Choroid plexus epithelial cell (primary cell): ENCODE data around the gene IKZF2.

Experiments
- DNase-seq: peaks from one replicate; pipeline ENCODE4 v3.0.0-alpha.2; 2010; ENCODE audit warnings: low read depth
- H3K4me3 ChIP-seq: 2 replicates; pipeline ENCODE4 v1.5.1; 2011; ENCODE audit warnings: low read depth, mild to moderate bottlenecking, control low read depth, low read length, moderate library complexity
- CTCF ChIP-seq: conservative IDR thresholded peaks from 2 replicates; pipeline ENCODE4 v1.5.1; 2011; ENCODE audit warnings: low read depth, mild to moderate bottlenecking, control low read depth, inconsistent platforms, low read length, moderate library complexity

IKZF2 gene

GRCh38 chr2:212998626-212999359, 152.6 kb downstream of the IKZF2 start:
- TF ChIP-seq CTCF, result no peak
- peak; percentile 56 for DNase-seq
- no peak overlapping the region for H3K4me3 ChIP-seq

- no peak for DNase-seq
- no peak for TF ChIP-seq CTCF
- no peak overlapping the region for H3K4me3 ChIP-seq
Measured at GRCh38 chr2:212997526-212998020, 153.8 kb downstream of the IKZF2 start.

- DNase-seq, result peak; percentile 50
- H3K4me3 ChIP-seq, result no peak overlapping the region
- no peak for TF ChIP-seq CTCF
Measured at GRCh38 chr2:212995920-212996319, 155.5 kb downstream of the IKZF2 start.

- H3K4me3 ChIP-seq, result no peak overlapping the region
- peak; percentile 34 for DNase-seq
- no peak for TF ChIP-seq CTCF
Measured at GRCh38 chr2:212994976-212995375, 156.4 kb downstream of the IKZF2 start.

GRCh38 chr2:212991120-212991519, 160.3 kb downstream of the IKZF2 start:
- no peak for TF ChIP-seq CTCF
- DNase-seq, result no peak
- H3K4me3 ChIP-seq, result no peak overlapping the region

GRCh38 chr2:212990697-212991096, 160.7 kb downstream of the IKZF2 start:
- no peak overlapping the region for H3K4me3 ChIP-seq
- no peak for TF ChIP-seq CTCF
- DNase-seq, result peak; percentile 81

- TF ChIP-seq CTCF, result no peak
- DNase-seq, result no peak
- H3K4me3 ChIP-seq, result no peak overlapping the region
Measured at GRCh38 chr2:212987492-212987891, 163.9 kb downstream of the IKZF2 start.
